HEK293 (cell line): Measurements from ENCODE around the gene P4HA2.

Source experiments
- GLIS1 ChIP-seq: fragments of 450-650 bp; formaldehyde crosslinking; IDR thresholded peaks from 2 replicates; pipeline ENCODE4 v1.5.1; 2016; ENCODE audit warnings: missing biosample characterization, missing genetic modification characterization
- KLF1 ChIP-seq: fragments of 450-650 bp; formaldehyde crosslinking; IDR thresholded peaks from 2 replicates; pipeline ENCODE4 v1.5.1; 2016; ENCODE audit warnings: missing biosample characterization, missing genetic modification characterization
- KLF16 ChIP-seq: fragments of 450-650 bp; formaldehyde crosslinking; IDR thresholded peaks from 2 replicates; pipeline ENCODE4 v1.5.1; 2017; ENCODE audit warnings: missing biosample characterization, missing genetic modification characterization
- KLF9 ChIP-seq: fragments of 450-650 bp; formaldehyde crosslinking; IDR thresholded peaks from 2 replicates; pipeline ENCODE4 v1.5.1; 2016; ENCODE audit warnings: missing biosample characterization, missing genetic modification characterization, low read depth
- OSR2 ChIP-seq: fragments of 450-650 bp; formaldehyde crosslinking; IDR thresholded peaks from 2 replicates; pipeline ENCODE4 v1.5.1; 2016; ENCODE audit warnings: missing biosample characterization, missing genetic modification characterization
- SP7 ChIP-seq: fragments of 450-650 bp; formaldehyde crosslinking; IDR thresholded peaks from 2 replicates; pipeline ENCODE4 v1.5.1; 2016; ENCODE audit warnings: missing biosample characterization, missing genetic modification characterization
- TCF7L2 ChIP-seq: IDR thresholded peaks from 2 replicates; pipeline ENCODE4 v1.6.1; 2011; ENCODE audit warnings: low read depth, mild to moderate bottlenecking, inconsistent platforms, low read length, moderate library complexity, borderline replicate concordance
- YY2 ChIP-seq: fragments of 450-650 bp; formaldehyde crosslinking; IDR thresholded peaks from 2 replicates; pipeline ENCODE4 v1.5.1; 2016; ENCODE audit warnings: missing biosample characterization, missing genetic modification characterization
- ZBTB1 ChIP-seq: fragments of 450-650 bp; formaldehyde crosslinking; IDR thresholded peaks from 2 replicates; pipeline ENCODE4 v1.5.1; 2016; ENCODE audit warnings: missing biosample characterization, missing genetic modification characterization
- ZBTB21 ChIP-seq: fragments of 450-650 bp; formaldehyde crosslinking; IDR thresholded peaks from 2 replicates; pipeline ENCODE4 v1.5.1; 2017; ENCODE audit warnings: missing biosample characterization, missing genetic modification characterization
- ZFHX2 ChIP-seq: fragments of 450-650 bp; formaldehyde crosslinking; conservative IDR thresholded peaks from 2 replicates; pipeline ENCODE4 v1.5.1; 2016; ENCODE audit warnings: missing biosample characterization, missing genetic modification characterization
- ZFP37 ChIP-seq: fragments of 450-650 bp; formaldehyde crosslinking; IDR thresholded peaks from 2 replicates; pipeline ENCODE4 v1.5.1; 2016; ENCODE audit warnings: missing biosample characterization, missing genetic modification characterization
- ZNF114 ChIP-seq: fragments of 450-650 bp; formaldehyde crosslinking; IDR thresholded peaks from 2 replicates; pipeline ENCODE4 v1.5.0; 2017; ENCODE audit warnings: missing biosample characterization, missing genetic modification characterization
- ZNF132 ChIP-seq: fragments of 450-650 bp; formaldehyde crosslinking; IDR thresholded peaks from 2 replicates; pipeline ENCODE4 v1.5.1; 2017; ENCODE audit warnings: missing biosample characterization, missing genetic modification characterization, borderline replicate concordance
- ZNF138 ChIP-seq: fragments of 450-650 bp; formaldehyde crosslinking; IDR thresholded peaks from 2 replicates; pipeline ENCODE4 v1.5.1; 2016; ENCODE audit warnings: missing biosample characterization, missing genetic modification characterization, borderline replicate concordance
- ZNF155 ChIP-seq: fragments of 450-650 bp; formaldehyde crosslinking; IDR thresholded peaks from 2 replicates; pipeline ENCODE4 v1.5.1; 2016; ENCODE audit warnings: missing biosample characterization, missing genetic modification characterization
- ZNF157 ChIP-seq: fragments of 450-650 bp; formaldehyde crosslinking; IDR thresholded peaks from 2 replicates; pipeline ENCODE4 v1.5.1; 2016; ENCODE audit warnings: missing biosample characterization, missing genetic modification characterization
- ZNF2 ChIP-seq: fragments of 450-650 bp; formaldehyde crosslinking; IDR thresholded peaks from 2 replicates; pipeline ENCODE4 v1.5.1; 2016; ENCODE audit warnings: missing biosample characterization, missing genetic modification characterization
- ZNF223 ChIP-seq: fragments of 450-650 bp; formaldehyde crosslinking; IDR thresholded peaks from 2 replicates; pipeline ENCODE4 v1.5.1; 2016; ENCODE audit warnings: missing biosample characterization, missing genetic modification characterization
- ZNF23 ChIP-seq: fragments of 450-650 bp; formaldehyde crosslinking; IDR thresholded peaks from 2 replicates; pipeline ENCODE4 v1.5.1; 2016; ENCODE audit warnings: missing biosample characterization, missing genetic modification characterization, borderline replicate concordance
- ZNF24 ChIP-seq: fragments of 450-650 bp; formaldehyde crosslinking; IDR thresholded peaks from 2 replicates; pipeline ENCODE4 v1.5.1; 2016; ENCODE audit warnings: missing biosample characterization, missing genetic modification characterization
- ZNF274 ChIP-seq, 2 experiments: fragments of 200-500 bp in 1 of 2; fragments of 450-650 bp in 1 of 2; sonication (Bioruptor generic) in 1 of 2; formaldehyde crosslinking in 1 of 2; IDR thresholded peaks; 2 replicates each; pipeline versions ENCODE4 v1.5.1 to v1.6.1; 2014 to 2016; ENCODE audit warnings: borderline replicate concordance in 1 of 2, inconsistent platforms in 1 of 2, low read length in 1 of 2, missing biosample characterization in 1 of 2, missing genetic modification characterization in 1 of 2
- ZNF292 ChIP-seq: fragments of 450-650 bp; formaldehyde crosslinking; IDR thresholded peaks from 2 replicates; pipeline ENCODE4 v1.5.1; 2016; ENCODE audit warnings: low read depth, missing biosample characterization, missing genetic modification characterization, borderline replicate concordance
- ZNF350 ChIP-seq: fragments of 450-650 bp; formaldehyde crosslinking; IDR thresholded peaks from 2 replicates; pipeline ENCODE4 v1.5.0; 2017; ENCODE audit warnings: missing biosample characterization, mild to moderate bottlenecking, missing genetic modification characterization
- ZNF37A ChIP-seq: fragments of 450-650 bp; IDR thresholded peaks from 2 replicates; pipeline ENCODE4 v1.5.1; 2018; ENCODE audit warnings: missing biosample characterization, missing genetic modification characterization
- ZNF501 ChIP-seq: fragments of 450-650 bp; formaldehyde crosslinking; IDR thresholded peaks from 2 replicates; pipeline ENCODE4 v1.5.1; 2016; ENCODE audit warnings: missing biosample characterization, missing genetic modification characterization
- ZNF510 ChIP-seq: fragments of 450-650 bp; formaldehyde crosslinking; IDR thresholded peaks from 2 replicates; pipeline ENCODE4 v1.5.1; 2018; ENCODE audit warnings: mild to moderate bottlenecking, missing genetic modification characterization, missing biosample characterization; ENCODE audit not compliant: insufficient replicate concordance
- ZNF561 ChIP-seq: fragments of 450-650 bp; IDR thresholded peaks from 2 replicates; pipeline ENCODE4 v1.5.1; 2018; ENCODE audit warnings: missing biosample characterization, missing genetic modification characterization, borderline replicate concordance
- ZNF610 ChIP-seq: fragments of 450-650 bp; formaldehyde crosslinking; IDR thresholded peaks from 2 replicates; pipeline ENCODE4 v1.5.1; 2016; ENCODE audit warnings: missing biosample characterization, missing genetic modification characterization, borderline replicate concordance
- ZNF701 ChIP-seq: fragments of 450-650 bp; formaldehyde crosslinking; IDR thresholded peaks from 2 replicates; pipeline ENCODE4 v1.5.1; 2016; ENCODE audit warnings: missing biosample characterization, missing genetic modification characterization
- ZNF707 ChIP-seq: fragments of 450-650 bp; formaldehyde crosslinking; IDR thresholded peaks from 2 replicates; pipeline ENCODE4 v1.5.1; 2016; ENCODE audit warnings: missing biosample characterization, missing genetic modification characterization
- TF ChIP-seq, protein P1 (sequence below): IDR thresholded peaks from 2 replicates; pipeline ENCODE4 v1.6.1; 2011; ENCODE audit warnings: mild to moderate bottlenecking, low read depth, low read length, borderline replicate concordance
- TF ChIP-seq, protein P2 (sequence below): fragments of 450-650 bp; formaldehyde crosslinking; IDR thresholded peaks from 2 replicates; pipeline ENCODE4 v1.5.1; 2016; ENCODE audit warnings: missing biosample characterization, missing genetic modification characterization
- TF ChIP-seq, protein P3 (sequence below): fragments of 450-650 bp; formaldehyde crosslinking; IDR thresholded peaks from 2 replicates; pipeline ENCODE4 v1.5.1; 2016; ENCODE audit warnings: missing biosample characterization, missing genetic modification characterization
- TF ChIP-seq, protein P4 (sequence below): fragments of 450-650 bp; formaldehyde crosslinking; IDR thresholded peaks from 2 replicates; pipeline ENCODE4 v1.5.1; 2016; ENCODE audit warnings: missing biosample characterization, missing genetic modification characterization

The P4HA2 gene

DNA sequence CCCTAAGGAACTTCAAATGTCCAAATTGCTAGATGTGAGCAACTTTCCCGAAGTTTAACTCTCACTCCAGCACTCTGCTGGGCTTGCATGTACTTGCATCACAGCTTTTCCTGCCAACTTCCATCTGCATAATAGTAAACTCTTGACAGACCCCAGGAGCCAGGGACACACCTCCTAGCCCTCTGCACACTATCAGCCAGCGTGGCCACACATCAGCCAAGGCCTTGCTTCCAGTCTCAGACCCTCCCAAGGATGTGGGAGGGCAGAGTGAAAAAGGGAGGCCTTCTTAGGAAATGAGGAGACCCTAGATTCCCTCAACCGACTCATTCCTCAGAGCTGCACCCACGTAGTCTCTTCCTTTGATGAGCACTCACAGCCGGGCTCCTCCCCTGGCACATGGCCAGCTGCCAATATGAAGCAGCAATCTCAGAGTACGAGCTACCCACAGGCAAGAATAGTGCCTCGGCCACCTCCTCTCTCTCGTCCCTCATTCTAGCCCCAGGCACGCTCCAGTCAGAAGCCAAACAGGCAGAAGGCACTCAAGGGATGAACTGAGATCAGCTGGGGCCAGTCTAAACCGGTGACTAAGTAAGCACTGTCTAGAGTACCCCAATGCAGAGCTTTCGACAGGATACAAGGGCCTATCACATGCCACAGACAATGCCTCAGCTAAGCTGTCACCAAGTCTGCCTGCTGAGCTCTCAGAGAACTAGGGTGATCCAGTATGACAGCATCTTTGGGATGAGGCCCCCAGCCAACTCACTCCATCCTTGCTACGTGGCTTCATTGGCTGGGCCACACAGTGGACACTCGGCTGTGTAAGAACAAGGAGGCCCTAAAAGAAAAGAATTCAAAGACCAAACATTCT, 2.3 kb downstream of the P4HA2 start (continued):
- 0 out of 2 replicates have a peak, but pooled peaks have one; percentile 52 for TF ChIP-seq ZNF561
- no peak for TF ChIP-seq ZBTB21
- peak; percentile 70 for TF ChIP-seq SP7 (tag by site-specific recombination)
- no peak for TF ChIP-seq YY2 (tag by site-specific recombination)
- no peak for TF ChIP-seq ZNF155 (tag by site-specific recombination)
- peak; percentile 0; the same call in 1 of the 2 replicates for TF ChIP-seq KLF9 (tag by site-specific recombination)
- no peak for TF ChIP-seq TCF7L2
- no peak for TF ChIP-seq ZNF2 (tag by site-specific recombination)
- no peak for TF ChIP-seq ZNF274 (IDR thresholded peaks at IDR 0.05; ENCODE audit: low read length)
- TF ChIP-seq ZNF274 (tag by site-specific recombination; IDR thresholded peaks at IDR 0.05; ENCODE audit: borderline replicate concordance): no peak
- TF ChIP-seq, protein P1, sequence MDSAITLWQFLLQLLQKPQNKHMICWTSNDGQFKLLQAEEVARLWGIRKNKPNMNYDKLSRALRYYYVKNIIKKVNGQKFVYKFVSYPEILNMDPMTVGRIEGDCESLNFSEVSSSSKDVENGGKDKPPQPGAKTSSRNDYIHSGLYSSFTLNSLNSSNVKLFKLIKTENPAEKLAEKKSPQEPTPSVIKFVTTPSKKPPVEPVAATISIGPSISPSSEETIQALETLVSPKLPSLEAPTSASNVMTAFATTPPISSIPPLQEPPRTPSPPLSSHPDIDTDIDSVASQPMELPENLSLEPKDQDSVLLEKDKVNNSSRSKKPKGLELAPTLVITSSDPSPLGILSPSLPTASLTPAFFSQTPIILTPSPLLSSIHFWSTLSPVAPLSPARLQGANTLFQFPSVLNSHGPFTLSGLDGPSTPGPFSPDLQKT: no peak
- no peak for TF ChIP-seq ZNF501 (tag by site-specific recombination)
- peak; percentile 95 for TF ChIP-seq ZFHX2
- no peak for TF ChIP-seq ZNF37A (tag by site-specific recombination)
- peak; percentile 46; the same call in 1 of the 2 replicates for TF ChIP-seq KLF1
- no peak for TF ChIP-seq ZFP37
- TF ChIP-seq ZNF350 (tag by site-specific recombination): no peak
- 0 out of 2 replicates have a peak, but pooled peaks have one; percentile 20 for TF ChIP-seq GLIS1 (tag by site-specific recombination)
- no peak for TF ChIP-seq ZNF157 (tag by site-specific recombination)
- TF ChIP-seq, protein P2, sequence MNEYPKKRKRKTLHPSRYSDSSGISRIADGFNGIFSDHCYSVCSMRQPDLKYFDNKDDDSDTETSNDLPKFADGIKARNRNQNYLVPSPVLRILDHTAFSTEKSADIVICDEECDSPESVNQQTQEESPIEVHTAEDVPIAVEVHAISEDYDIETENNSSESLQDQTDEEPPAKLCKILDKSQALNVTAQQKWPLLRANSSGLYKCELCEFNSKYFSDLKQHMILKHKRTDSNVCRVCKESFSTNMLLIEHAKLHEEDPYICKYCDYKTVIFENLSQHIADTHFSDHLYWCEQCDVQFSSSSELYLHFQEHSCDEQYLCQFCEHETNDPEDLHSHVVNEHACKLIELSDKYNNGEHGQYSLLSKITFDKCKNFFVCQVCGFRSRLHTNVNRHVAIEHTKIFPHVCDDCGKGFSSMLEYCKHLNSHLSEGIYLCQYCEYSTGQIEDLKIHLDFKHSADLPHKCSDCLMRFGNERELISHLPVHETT (tag by site-specific recombination): no peak
- TF ChIP-seq ZNF138 (tag by site-specific recombination): no peak
- 0 out of 2 replicates have a peak, but pooled peaks have one; percentile 40 for TF ChIP-seq KLF16 (tag by site-specific recombination)
- TF ChIP-seq, protein P3, sequence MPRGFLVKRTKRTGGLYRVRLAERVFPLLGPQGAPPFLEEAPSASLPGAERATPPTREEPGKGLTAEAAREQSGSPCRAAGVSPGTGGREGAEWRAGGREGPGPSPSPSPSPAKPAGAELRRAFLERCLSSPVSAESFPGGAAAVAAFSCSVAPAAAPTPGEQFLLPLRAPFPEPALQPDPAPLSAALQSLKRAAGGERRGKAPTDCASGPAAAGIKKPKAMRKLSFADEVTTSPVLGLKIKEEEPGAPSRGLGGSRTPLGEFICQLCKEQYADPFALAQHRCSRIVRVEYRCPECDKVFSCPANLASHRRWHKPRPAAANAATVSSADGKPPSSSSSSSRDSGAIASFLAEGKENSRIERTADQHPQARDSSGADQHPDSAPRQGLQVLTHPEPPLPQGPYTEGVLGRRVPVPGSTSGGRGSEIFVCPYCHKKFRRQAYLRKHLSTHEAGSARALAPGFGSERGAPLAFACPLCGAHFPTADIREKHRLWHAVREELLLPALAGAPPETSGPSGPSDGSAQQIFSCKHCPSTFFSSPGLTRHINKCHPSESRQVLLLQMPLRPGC: no peak
- no peak for TF ChIP-seq ZNF701 (tag by site-specific recombination)
- no peak for TF ChIP-seq ZNF132 (tag by site-specific recombination)
- no peak for TF ChIP-seq ZNF223 (tag by site-specific recombination)
- no peak for TF ChIP-seq ZNF292
- TF ChIP-seq ZNF24: 0 out of 2 replicates have a peak, but pooled peaks have one; percentile 29
- no peak for TF ChIP-seq ZBTB1
- TF ChIP-seq OSR2 (tag by site-specific recombination): peak; percentile 52
- TF ChIP-seq ZNF707 (tag by site-specific recombination): no peak
- no peak for TF ChIP-seq ZNF610 (tag by site-specific recombination)
- TF ChIP-seq ZNF23 (tag by site-specific recombination): no peak
- TF ChIP-seq, protein P4, sequence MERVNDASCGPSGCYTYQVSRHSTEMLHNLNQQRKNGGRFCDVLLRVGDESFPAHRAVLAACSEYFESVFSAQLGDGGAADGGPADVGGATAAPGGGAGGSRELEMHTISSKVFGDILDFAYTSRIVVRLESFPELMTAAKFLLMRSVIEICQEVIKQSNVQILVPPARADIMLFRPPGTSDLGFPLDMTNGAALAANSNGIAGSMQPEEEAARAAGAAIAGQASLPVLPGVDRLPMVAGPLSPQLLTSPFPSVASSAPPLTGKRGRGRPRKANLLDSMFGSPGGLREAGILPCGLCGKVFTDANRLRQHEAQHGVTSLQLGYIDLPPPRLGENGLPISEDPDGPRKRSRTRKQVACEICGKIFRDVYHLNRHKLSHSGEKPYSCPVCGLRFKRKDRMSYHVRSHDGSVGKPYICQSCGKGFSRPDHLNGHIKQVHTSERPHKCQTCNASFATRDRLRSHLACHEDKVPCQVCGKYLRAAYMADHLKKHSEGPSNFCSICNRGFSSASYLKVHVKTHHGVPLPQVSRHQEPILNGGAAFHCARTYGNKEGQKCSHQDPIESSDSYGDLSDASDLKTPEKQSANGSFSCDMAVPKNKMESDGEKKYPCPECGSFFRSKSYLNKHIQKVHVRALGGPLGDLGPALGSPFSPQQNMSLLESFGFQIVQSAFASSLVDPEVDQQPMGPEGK: peak; percentile 52
- TF ChIP-seq ZNF510 (tag by site-specific recombination): no peak
- no peak for TF ChIP-seq ZNF114 (tag by site-specific recombination)
